Measurements from ENCODE around the gene MRPL53. TPM values are rescaled to one million over a fixed set of nuclear protein-coding genes. Genes with fewer than 3 reads are reported as not detected.

MRPL53 gene
- total RNA-seq, 1 experiment from 2014 or later = 65.4 TPM

- TF ChIP-seq REST (IDR thresholded peaks at IDR 0.05; ENCODE audit: low read depth) = no peak
Observed at GRCh38 chr2:74516650-74517049, 44.2 kb upstream of the MRPL53 start (continued).

GRCh38 chr2:74515981-74516633 lies 43.6 kb upstream of the MRPL53 start:
- RAD21 ChIA-PET (ENCODE audit: low non-redundant PET in 1 of 2, low total read pairs in 2 of 2, uncharacterized antibody in 2 of 2, unreplicated experiment in 2 of 2) = no interaction called here
- no peak for TF ChIP-seq MAX (IDR thresholded peaks at IDR 0.05)
- TF ChIP-seq ELF1 (IDR thresholded peaks at IDR 0.05; ENCODE audit: borderline replicate concordance, low read depth) = no peak
- no peak for TF ChIP-seq ATF3 (IDR thresholded peaks at IDR 0.05)
- no peak for TF ChIP-seq YY1 (IDR thresholded peaks at IDR 0.05; ENCODE audit: extremely low read depth, insufficient replicate concordance, low read depth, low read length)
- no peak for TF ChIP-seq ZNF274 (IDR thresholded peaks at IDR 0.05; ENCODE audit: low read depth, low read length)
- TF ChIP-seq SIN3A (IDR thresholded peaks at IDR 0.05; ENCODE audit: low read depth) = no peak
- TF ChIP-seq ZFX (IDR thresholded peaks at IDR 0.05) = no peak
- no peak for TF ChIP-seq SP1 (IDR thresholded peaks at IDR 0.05; ENCODE audit: low read depth)
- no peak for TF ChIP-seq CEBPB (IDR thresholded peaks at IDR 0.05; ENCODE audit: low read depth)
- TF ChIP-seq FOSL1 (IDR thresholded peaks at IDR 0.05; ENCODE audit: low read depth) = no peak
- TF ChIP-seq CBX3 (IDR thresholded peaks at IDR 0.05; ENCODE audit: low read depth) = no peak
- no peak for TF ChIP-seq POLR2A (IDR thresholded peaks at IDR 0.05; ENCODE audit: borderline replicate concordance, extremely low read depth, insufficient read depth, insufficient read length)
- TF ChIP-seq ZBTB33 (IDR thresholded peaks at IDR 0.05; ENCODE audit: extremely low read depth, insufficient replicate concordance, low read length) = no peak
- no peak for TF ChIP-seq JUND (IDR thresholded peaks at IDR 0.05)
- no peak overlapping the region for H3K4me3 ChIP-seq (replicated peaks in 1 of 2; ENCODE audit: low read depth in 1 of 2, low read length in 2 of 2)
- no peak overlapping the region for H3K4me2 ChIP-seq (ENCODE audit: low read length)
- H3K27ac ChIP-seq (ENCODE audit: low read depth, low read length) = no peak overlapping the region
- no peaks in the 10 kb centered on the region for H4K20me1 ChIP-seq (ENCODE audit: insufficient read depth)
- POLR2A ChIA-PET = no interaction called here
- H3K9ac ChIP-seq (ENCODE audit: low read length) = no peak overlapping the region
- H3K36me3 ChIP-seq (ENCODE audit: control insufficient read depth in 1 of 2, insufficient read depth in 2 of 2, low read length in 2 of 2) = no peaks in the 10 kb centered on the region
- H2AFZ ChIP-seq (ENCODE audit: low read depth, low read length, poor library complexity, severe bottlenecking) = no peak overlapping the region
- no peaks in the 10 kb centered on the region for H3K9me2 ChIP-seq (ENCODE audit: insufficient read depth)
- CTCF ChIA-PET = no interaction called here
- H3K9me3 ChIP-seq (ENCODE audit: control insufficient read depth in 1 of 2, insufficient read depth in 1 of 2, low read depth in 1 of 2, low read length in 2 of 2) = no peaks in the 10 kb centered on the region
- DNase-seq (ENCODE audit: low read depth, low spot score) = no peak
- intact Hi-C loops (cut with micrococcal nuclease) = no loop called here
- 0 out of 2 replicates have a peak, but pooled peaks have one; percentile 37 for ATAC-seq
- no peaks in the 10 kb centered on the region for H3K27me3 ChIP-seq (ENCODE audit: insufficient read depth, low read length)
- BruUV-seq (replicated peaks) = no TSS peak
- no peaks in the 10 kb centered on the region for H3K79me2 ChIP-seq (ENCODE audit: insufficient read depth, low read length)
- no peaks in the 10 kb centered on the region for H3K4me1 ChIP-seq (ENCODE audit: control insufficient read depth in 1 of 2, insufficient read depth in 2 of 2, low read length in 2 of 2)
